A549 (cell line): Measurements from ENCODE around the gene ZC3H12C. TPM values are rescaled to one million over a fixed set of nuclear protein-coding genes. Genes with fewer than 3 reads are reported as not detected.

Experiments
- ATAC-seq, 2 experiments: fragments of 200-7000 bp in 1 of 2; fragments of >200 bp in 1 of 2; cut with Nextera tagmentation in 1 of 2; cut with Tn5 transposase in 1 of 2; 3 replicates each; pipeline versions ENCODE4 v1.8.0 to v1.9.1; 2018 to 2020; ENCODE audit warnings: mild to moderate bottlenecking in 1 of 2, moderate library complexity in 1 of 2
- CTCF ChIA-PET: fragments of 300-600 bp; sonication (Branson Sonifier 250); formaldehyde crosslinking; extraction: SDS; loops from one replicate; lab custom pipeline; 2021; ENCODE audit warnings: antibody characterized with exemption, inconsistent platforms; lab: Yijun Ruan, JAX
- POLR2A ChIA-PET: fragments of 350-600 bp; formaldehyde crosslinking; extraction: SDS; loops from one replicate; lab custom pipeline; 2021; ENCODE audit warnings: antibody characterized with exemption, inconsistent platforms; lab: Yijun Ruan, JAX
- DNase-seq, 2 experiments: peaks; one replicate each; pipeline versions ENCODE4 v3.0.0 to v3.0.0-alpha.2; 2011 to 2016; ENCODE audit warnings: low read depth in 1 of 2, low spot score in 1 of 2
- FAIRE-seq: peaks from 2 replicates; lab custom pipeline; 2011; peaks lifted over from hg19 to GRCh38; lab: Jason Lieb, UNC
- H3K27ac ChIP-seq, 2 experiments: fragments of >200 bp; sonication (Bioruptor Twin); formaldehyde crosslinking; 3 replicates each; pipeline ENCODE4 v1.5.1; 2016 to 2017
- H3K4me1 ChIP-seq: fragments of >200 bp; sonication (Bioruptor Twin); formaldehyde crosslinking; 3 replicates; pipeline ENCODE4 v1.6.1; 2016
- H3K4me2 ChIP-seq: fragments of >200 bp; sonication (Bioruptor Twin); formaldehyde crosslinking; 3 replicates; pipeline ENCODE4 v1.6.1; 2016
- H3K4me3 ChIP-seq: fragments of >200 bp; sonication (Bioruptor Twin); formaldehyde crosslinking; 3 replicates; pipeline ENCODE4 v1.5.1; 2016
- H3K9me3 ChIP-seq: fragments of >200 bp; sonication (Bioruptor Twin); formaldehyde crosslinking; 3 replicates; pipeline ENCODE4 v1.6.1; 2016
- BHLHE40 ChIP-seq: IDR thresholded peaks from 2 replicates; pipeline ENCODE4 v1.6.1; 2012; ENCODE audit warnings: low read depth, low read length, inconsistent platforms
- CBX2 ChIP-seq: fragments of 200-600 bp; sonication (generic); IDR thresholded peaks from 2 replicates; pipeline ENCODE4 v1.6.1; 2016; ENCODE audit warnings: low read depth, mild to moderate bottlenecking, borderline replicate concordance
- CHD2 ChIP-seq: fragments of 150-350 bp; IDR thresholded peaks from 2 replicates; pipeline ENCODE4 v1.6.1; 2014; ENCODE audit warnings: low read length; ENCODE audit not compliant: partially characterized antibody
- ESRRA ChIP-seq: fragments of 150-350 bp; IDR thresholded peaks from 2 replicates; pipeline ENCODE4 v1.6.1; 2014; ENCODE audit warnings: mild to moderate bottlenecking, low read length, borderline replicate concordance
- FOSL2 ChIP-seq, 2 experiments: fragments of 450-650 bp in 1 of 2; fragments of >200 bp in 1 of 2; sonication (Bioruptor Twin) in 1 of 2; formaldehyde crosslinking; IDR thresholded peaks; 2 replicates each; pipeline versions ENCODE4 v1.5.0 to v1.6.1; 2016 to 2020; ENCODE audit warnings: mild to moderate bottlenecking in 1 of 2, moderate library complexity in 1 of 2
- FOXS1 ChIP-seq: fragments of 250-450 bp; sonication (Bioruptor Pico); IDR thresholded peaks from 2 replicates; pipeline ENCODE4 v1.5.0; 2020; ENCODE audit warnings: mild to moderate bottlenecking, moderate library complexity
- GATA3 ChIP-seq: IDR thresholded peaks from 2 replicates; pipeline ENCODE4 v1.6.1; 2012; ENCODE audit warnings: borderline replicate concordance
- HDAC2 ChIP-seq: fragments of 200-600 bp; sonication (generic); IDR thresholded peaks from 2 replicates; pipeline ENCODE4 v1.6.1; 2016
- HOXA7 ChIP-seq: fragments of 250-450 bp; sonication (Bioruptor Pico); IDR thresholded peaks from 2 replicates; pipeline ENCODE4 v1.5.0; 2020; ENCODE audit warnings: mild to moderate bottlenecking, moderate library complexity
- HOXB5 ChIP-seq: fragments of 250-450 bp; sonication (Bioruptor Pico); IDR thresholded peaks from 2 replicates; pipeline ENCODE4 v1.5.0; 2020; ENCODE audit warnings: mild to moderate bottlenecking, moderate library complexity
- JUN ChIP-seq, 2 experiments: fragments of >200 bp; sonication (Bioruptor Twin); formaldehyde crosslinking; IDR thresholded peaks; 2 replicates in 1 of 2; 3 replicates in 1 of 2; pipeline ENCODE4 v1.6.1; 2016 to 2017
- MAFK ChIP-seq: fragments of 450-650 bp; IDR thresholded peaks from 2 replicates; pipeline ENCODE4 v1.6.1; 2014; ENCODE audit not compliant: partially characterized antibody
- MAZ ChIP-seq: fragments of 150-350 bp; IDR thresholded peaks from 2 replicates; pipeline ENCODE4 v1.6.1; 2014; ENCODE audit warnings: antibody characterized with exemption, low read depth, low read length, borderline replicate concordance
- NFE2L2 ChIP-seq: fragments of 150-350 bp; conservative IDR thresholded peaks from 2 replicates; pipeline ENCODE4 v1.6.1; 2014; ENCODE audit warnings: low read length
- NPAS2 ChIP-seq: fragments of 250-450 bp; sonication (Bioruptor Pico); IDR thresholded peaks from 2 replicates; pipeline ENCODE4 v1.8.0; 2022; ENCODE audit warnings: mild to moderate bottlenecking, moderate library complexity, borderline replicate concordance
- PHF8 ChIP-seq: fragments of 200-600 bp; sonication (generic); IDR thresholded peaks from 2 replicates; pipeline ENCODE4 v1.6.1; 2016; ENCODE audit warnings: low read depth, mild to moderate bottlenecking, antibody characterized with exemption, moderate library complexity, borderline replicate concordance
- POLR2A ChIP-seq: IDR thresholded peaks from 2 replicates; pipeline ENCODE4 v1.6.1; 2012; ENCODE audit warnings: mild to moderate bottlenecking, low read length
- RCOR1 ChIP-seq: fragments of 150-350 bp; IDR thresholded peaks from 2 replicates; pipeline ENCODE4 v1.6.1; 2014; ENCODE audit warnings: antibody characterized with exemption, low read length, low read depth
- RFX5 ChIP-seq: fragments of 450-650 bp; IDR thresholded peaks from 2 replicates; pipeline ENCODE4 v1.7.1; 2014; ENCODE audit warnings: antibody characterized with exemption, mild to moderate bottlenecking, moderate library complexity
- SREBF2 ChIP-seq: fragments of 450-650 bp; IDR thresholded peaks from 2 replicates; pipeline ENCODE4 v1.6.1; 2014; ENCODE audit warnings: mild to moderate bottlenecking, moderate library complexity
- TFCP2L1 ChIP-seq: fragments of 250-450 bp; sonication (Bioruptor Pico); IDR thresholded peaks from 2 replicates; pipeline ENCODE4 v1.5.0; 2021; ENCODE audit warnings: mild to moderate bottlenecking
- TP53 ChIP-seq: fragments of 250-450 bp; sonication (Bioruptor Pico); IDR thresholded peaks from 2 replicates; pipeline ENCODE4 v1.5.0; 2021; ENCODE audit warnings: mild to moderate bottlenecking, moderate library complexity
- ZFP36 ChIP-seq: fragments of 450-650 bp; IDR thresholded peaks from 2 replicates; pipeline ENCODE4 v1.6.1; 2014; ENCODE audit warnings: borderline replicate concordance; ENCODE audit not compliant: partially characterized antibody
- ZNF302 ChIP-seq: fragments of 250-450 bp; sonication (Bioruptor Pico); IDR thresholded peaks from 2 replicates; pipeline ENCODE4 v1.9.0; 2021; ENCODE audit warnings: inconsistent platforms, mild to moderate bottlenecking, moderate library complexity
- ZSCAN20 ChIP-seq: fragments of 250-450 bp; sonication (Bioruptor Pico); IDR thresholded peaks from 2 replicates; pipeline ENCODE4 v1.8.0; 2022; ENCODE audit warnings: mild to moderate bottlenecking, moderate library complexity
- WGBS: methylation state at CpG from one replicate; pipeline ENCODE4 v1.1.6; 2017; ENCODE audit errors: missing lambda C conversion rate; 5-methylcytosine and 5-hydroxymethylcytosine counted together
- polyA plus RNA-seq, 4 experiments: library from polyadenylated mRNA; depleted of rRNA in 3 of 4; stranded (reverse); fragments of >200 nt; fragmentation: RNase III in 1 of 4; extraction: RNeasy Plus Mini Kit Qiagen cat#74134 plus additional on column Dnase treatment in 1 of 4; gene quantifications; 2 replicates in 3 of 4; 3 replicates in 1 of 4; pipeline ENCODE4 v1.2.3, GENCODE V29; 2011 to 2017
- TF ChIP-seq, protein P1 (sequence below): fragments of >200 bp; sonication (Bioruptor Twin); formaldehyde crosslinking; IDR thresholded peaks from 3 replicates; pipeline ENCODE4 v1.6.1; 2016
- TF ChIP-seq, protein P2 (sequence below): fragments of 200-600 bp; sonication (generic); IDR thresholded peaks from 2 replicates; pipeline ENCODE4 v1.6.1; 2016; ENCODE audit warnings: antibody characterized with exemption, mild to moderate bottlenecking, moderate library complexity
- TF ChIP-seq, protein P3 (sequence below): IDR thresholded peaks from 2 replicates; pipeline ENCODE4 v1.6.1; 2012

ZC3H12C gene
- polyA plus RNA-seq, 2 of the 4 experiments (the other 2 are of a cell fraction) = 3.1 to 12.4 TPM

DNA sequence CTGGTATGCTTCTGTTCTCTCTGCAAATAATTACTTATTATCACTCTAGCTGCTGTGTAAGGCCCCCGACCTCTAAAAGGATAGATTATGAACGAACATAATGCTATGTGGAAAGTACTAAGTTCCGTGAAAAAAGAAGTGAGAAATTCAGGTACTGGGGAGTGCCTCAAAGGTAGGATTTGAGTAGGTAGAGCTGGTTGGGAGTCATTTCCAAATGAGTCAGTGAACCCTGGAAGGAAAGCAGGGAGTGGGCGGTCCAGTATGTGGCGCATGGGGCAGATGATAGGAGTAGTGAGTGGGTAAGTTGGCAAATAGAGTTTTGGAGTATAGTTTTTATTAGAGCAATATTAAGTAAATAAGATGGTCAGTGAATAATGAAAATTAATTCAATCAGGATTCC is 2.4 kb downstream of the ZC3H12C start (continued):
- TF ChIP-seq ZNF302 (CRISPR knock-in tag) = no peak
- TF ChIP-seq, all 56 proteins: peak for 0

DNA sequence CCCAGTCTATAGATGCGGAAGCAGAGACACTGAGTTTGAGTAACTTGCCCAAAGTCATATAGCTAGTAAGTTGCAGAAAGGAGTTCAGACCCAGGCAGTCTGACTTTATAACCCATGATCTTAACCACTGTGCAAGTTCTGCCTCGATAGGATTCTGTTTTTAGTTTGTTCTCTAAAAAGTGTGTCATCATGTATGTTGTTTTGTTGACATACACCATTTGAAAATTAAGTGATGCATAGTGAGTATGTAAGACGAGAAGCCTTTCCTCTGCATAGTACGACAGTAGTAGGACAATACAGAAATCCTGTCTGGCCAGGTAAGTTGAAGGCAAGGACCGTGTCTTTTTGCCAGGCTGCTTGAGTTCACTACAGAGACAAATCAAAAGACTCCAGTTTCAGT is 3.3 kb downstream of the ZC3H12C start:
- Histone ChIP-seq H3K4me2 (peak overlapping the region; percentile 89; the same call in 2 of the 3 replicates), H3K4me1 (peaks cover 56% of the 10 kb centered on the region), H3K4me3 (no peak overlapping the region), H3K27ac (0 out of 6 replicates have a peak overlapping the region, but pooled peaks of 1 of the 2 experiments have one; percentile 8), H3K9me3 (no peaks in the 10 kb centered on the region)
- ChIA-PET CTCF (interaction anchor here (0.6 kb wide), 1 partner anchor 106 kb away, joined by 5 read pairs; no protein-coding TSS in a partner anchor), POLR2A (no interaction called here)
- FAIRE-seq (no peak), ATAC-seq (no peak), DNase-seq (no peak)
- 74% methylated on average over 5 of the region's 5 CpGs for WGBS
- TF ChIP-seq POLR2A (no peak), RFX5 (no peak), JUN (IDR thresholded peaks at IDR 0.05) (no peak), TFCP2L1 (CRISPR knock-in tag) (no peak), GATA3 (no peak), ZFP36 (no peak), ESRRA (no peak), MAZ (no peak), NPAS2 (CRISPR knock-in tag) (no peak), HOXB5 (no peak), HDAC2 (no peak), HOXA7 (CRISPR knock-in tag) (no peak), PHF8 (no peak), MAFK (no peak), FOXS1 (no peak), CBX2 (no peak), TP53 (CRISPR knock-in tag) (no peak)
- TF ChIP-seq, protein P1, sequence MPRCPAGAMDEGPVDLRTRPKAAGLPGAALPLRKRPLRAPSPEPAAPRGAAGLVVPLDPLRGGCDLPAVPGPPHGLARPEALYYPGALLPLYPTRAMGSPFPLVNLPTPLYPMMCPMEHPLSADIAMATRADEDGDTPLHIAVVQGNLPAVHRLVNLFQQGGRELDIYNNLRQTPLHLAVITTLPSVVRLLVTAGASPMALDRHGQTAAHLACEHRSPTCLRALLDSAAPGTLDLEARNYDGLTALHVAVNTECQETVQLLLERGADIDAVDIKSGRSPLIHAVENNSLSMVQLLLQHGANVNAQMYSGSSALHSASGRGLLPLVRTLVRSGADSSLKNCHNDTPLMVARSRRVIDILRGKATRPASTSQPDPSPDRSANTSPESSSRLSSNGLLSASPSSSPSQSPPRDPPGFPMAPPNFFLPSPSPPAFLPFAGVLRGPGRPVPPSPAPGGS = no peak

DNA sequence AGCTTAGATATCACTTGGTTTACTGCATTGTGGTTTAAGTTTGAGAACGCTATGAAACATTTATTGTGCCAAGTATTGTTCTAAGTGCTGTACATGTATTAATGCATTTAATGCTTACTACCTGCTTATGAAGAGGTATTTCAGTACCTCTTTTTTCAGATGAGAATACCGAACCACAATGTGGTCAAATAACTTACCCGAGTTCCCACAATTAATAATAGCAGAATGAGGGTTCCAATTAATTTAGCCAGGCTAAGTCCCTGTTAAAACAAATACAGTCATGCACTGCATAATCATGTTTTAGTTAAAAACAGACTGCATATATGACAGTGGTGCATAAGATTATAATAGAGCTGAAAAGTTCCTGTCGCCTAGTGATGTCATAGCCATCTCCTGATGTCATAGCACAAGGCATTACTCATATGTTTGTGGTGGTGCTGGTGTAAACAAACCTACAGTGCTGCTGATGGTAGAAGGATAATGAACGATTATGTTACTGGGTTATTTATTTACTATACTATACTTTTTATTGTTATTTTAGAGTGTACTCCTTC is 4.3 kb downstream of the ZC3H12C start:
- peaks cover 50% of the 10 kb centered on the region; the same call in 2 of the 3 replicates for H3K4me1 ChIP-seq
- no peaks in the 10 kb centered on the region for H3K9me3 ChIP-seq
- H3K27ac ChIP-seq = no peak overlapping the region
- ChIA-PET CTCF (interaction anchor here (0.7 kb wide), 1 partner anchor 154 kb away, joined by 3 read pairs; no protein-coding TSS in a partner anchor), POLR2A (no interaction called here)
- peak overlapping the region; percentile 44; the same call in 2 of the 3 replicates for H3K4me2 ChIP-seq
- 71% methylated on average over 5 of the region's 5 CpGs for WGBS
- FAIRE-seq (no peak), DNase-seq (peak in 1 of 2 experiments; percentile 38), ATAC-seq (no peak)
- TF ChIP-seq FOXS1 (no peak), PHF8 (no peak)
- H3K4me3 ChIP-seq = no peak overlapping the region

DNA sequence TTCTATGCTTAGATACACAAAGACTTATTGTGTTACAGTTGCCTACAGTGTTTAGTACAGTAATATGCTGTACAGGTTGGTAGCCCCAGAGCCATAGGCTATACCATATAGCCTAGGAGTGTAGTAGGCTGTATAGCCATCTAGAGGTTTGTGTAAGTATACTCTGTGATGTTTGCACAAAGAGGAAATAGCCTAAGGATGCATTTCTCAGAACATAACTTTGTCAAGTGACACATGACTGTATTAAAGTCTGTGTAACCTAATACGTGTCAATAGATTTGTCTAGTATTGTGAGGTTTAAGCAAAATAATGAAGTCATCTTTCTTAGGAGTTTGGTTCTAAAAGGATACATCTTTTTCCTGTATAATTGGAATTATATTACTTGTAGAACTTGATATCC is 5.5 kb downstream of the ZC3H12C start:
- Histone ChIP-seq H3K4me1 (peaks cover 50% of the 10 kb centered on the region; the same call in 2 of the 3 replicates), H3K4me3 (no peak overlapping the region), H3K4me2 (peak overlapping the region; percentile 44; the same call in 2 of the 3 replicates), H3K9me3 (no peaks in the 10 kb centered on the region), H3K27ac (no peak overlapping the region)
- ChIA-PET POLR2A (no interaction called here), CTCF (no interaction called here)
- DNase-seq (no peak), ATAC-seq (peak; percentile 40 to 69; a peak in 4 of 6 replicates), FAIRE-seq (no peak)
- 48% methylated on average over 1 of the region's 1 CpG for WGBS
- TF ChIP-seq POLR2A = no peak
- no peak for TF ChIP-seq ZSCAN20
- TF ChIP-seq CHD2 = no peak
- no peak for TF ChIP-seq CBX2
- no peak for TF ChIP-seq NFE2L2
- TF ChIP-seq, protein P2, sequence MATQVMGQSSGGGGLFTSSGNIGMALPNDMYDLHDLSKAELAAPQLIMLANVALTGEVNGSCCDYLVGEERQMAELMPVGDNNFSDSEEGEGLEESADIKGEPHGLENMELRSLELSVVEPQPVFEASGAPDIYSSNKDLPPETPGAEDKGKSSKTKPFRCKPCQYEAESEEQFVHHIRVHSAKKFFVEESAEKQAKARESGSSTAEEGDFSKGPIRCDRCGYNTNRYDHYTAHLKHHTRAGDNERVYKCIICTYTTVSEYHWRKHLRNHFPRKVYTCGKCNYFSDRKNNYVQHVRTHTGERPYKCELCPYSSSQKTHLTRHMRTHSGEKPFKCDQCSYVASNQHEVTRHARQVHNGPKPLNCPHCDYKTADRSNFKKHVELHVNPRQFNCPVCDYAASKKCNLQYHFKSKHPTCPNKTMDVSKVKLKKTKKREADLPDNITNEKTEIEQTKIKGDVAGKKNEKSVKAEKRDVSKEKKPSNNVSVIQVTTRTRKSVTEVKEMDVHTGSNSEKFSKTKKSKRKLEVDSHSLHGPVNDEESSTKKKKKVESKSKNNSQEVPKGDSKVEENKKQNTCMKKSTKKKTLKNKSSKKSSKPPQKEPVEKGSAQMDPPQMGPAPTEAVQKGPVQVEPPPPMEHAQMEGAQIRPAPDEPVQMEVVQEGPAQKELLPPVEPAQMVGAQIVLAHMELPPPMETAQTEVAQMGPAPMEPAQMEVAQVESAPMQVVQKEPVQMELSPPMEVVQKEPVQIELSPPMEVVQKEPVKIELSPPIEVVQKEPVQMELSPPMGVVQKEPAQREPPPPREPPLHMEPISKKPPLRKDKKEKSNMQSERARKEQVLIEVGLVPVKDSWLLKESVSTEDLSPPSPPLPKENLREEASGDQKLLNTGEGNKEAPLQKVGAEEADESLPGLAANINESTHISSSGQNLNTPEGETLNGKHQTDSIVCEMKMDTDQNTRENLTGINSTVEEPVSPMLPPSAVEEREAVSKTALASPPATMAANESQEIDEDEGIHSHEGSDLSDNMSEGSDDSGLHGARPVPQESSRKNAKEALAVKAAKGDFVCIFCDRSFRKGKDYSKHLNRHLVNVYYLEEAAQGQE = no peak
- TF ChIP-seq RCOR1 = no peak
- no peak for TF ChIP-seq SREBF2
- TF ChIP-seq, protein P3, sequence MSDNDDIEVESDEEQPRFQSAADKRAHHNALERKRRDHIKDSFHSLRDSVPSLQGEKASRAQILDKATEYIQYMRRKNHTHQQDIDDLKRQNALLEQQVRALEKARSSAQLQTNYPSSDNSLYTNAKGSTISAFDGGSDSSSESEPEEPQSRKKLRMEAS = no peak
- TF ChIP-seq FOSL2 (IDR thresholded peaks at IDR 0.05) = no peak
- TF ChIP-seq FOSL2 (CRISPR knock-in tag; IDR thresholded peaks at IDR 0.05) = no peak
- TF ChIP-seq JUN (IDR thresholded peaks at IDR 0.05) = no peak
- no peak for TF ChIP-seq BHLHE40
- TF ChIP-seq ZNF302 (CRISPR knock-in tag) = no peak
- TF ChIP-seq, protein P1 = no peak
